Mucosa of stomach (tissue), 1 donor: ENCODE measurements around the gene BAIAP2.
"Not testable (repeated sequence)": the region's sequence is repeated elsewhere in the genome, so short reads cannot be mapped to it uniquely, and the experiment has no call there.

Source experiments
- H3K27me3 ChIP-seq: one replicate; pipeline ENCODE4 v1.7.0; 2013; ENCODE audit warnings: mild to moderate bottlenecking, low read length; ENCODE audit not compliant: control insufficient read depth, insufficient read depth
- H3K36me3 ChIP-seq: one replicate; pipeline ENCODE4 v1.7.0; 2013; ENCODE audit warnings: low read length; ENCODE audit not compliant: control insufficient read depth, insufficient read depth
- H3K4me1 ChIP-seq: one replicate; pipeline ENCODE4 v1.7.0; 2013; ENCODE audit warnings: mild to moderate bottlenecking, low read length; ENCODE audit not compliant: control insufficient read depth, insufficient read depth
- H3K4me3 ChIP-seq: one replicate; pipeline ENCODE4 v1.7.0; 2013; ENCODE audit warnings: low read length
- H3K9ac ChIP-seq: one replicate; pipeline ENCODE4 v1.7.0; 2013; ENCODE audit warnings: mild to moderate bottlenecking, low read length, moderate library complexity
- H3K9me3 ChIP-seq: one replicate; pipeline ENCODE4 v1.7.0; 2013; ENCODE audit warnings: mild to moderate bottlenecking, low read length, moderate library complexity; ENCODE audit not compliant: control insufficient read depth
- donor health status: Pancreatic carcinoma.

The BAIAP2 gene

DNA sequence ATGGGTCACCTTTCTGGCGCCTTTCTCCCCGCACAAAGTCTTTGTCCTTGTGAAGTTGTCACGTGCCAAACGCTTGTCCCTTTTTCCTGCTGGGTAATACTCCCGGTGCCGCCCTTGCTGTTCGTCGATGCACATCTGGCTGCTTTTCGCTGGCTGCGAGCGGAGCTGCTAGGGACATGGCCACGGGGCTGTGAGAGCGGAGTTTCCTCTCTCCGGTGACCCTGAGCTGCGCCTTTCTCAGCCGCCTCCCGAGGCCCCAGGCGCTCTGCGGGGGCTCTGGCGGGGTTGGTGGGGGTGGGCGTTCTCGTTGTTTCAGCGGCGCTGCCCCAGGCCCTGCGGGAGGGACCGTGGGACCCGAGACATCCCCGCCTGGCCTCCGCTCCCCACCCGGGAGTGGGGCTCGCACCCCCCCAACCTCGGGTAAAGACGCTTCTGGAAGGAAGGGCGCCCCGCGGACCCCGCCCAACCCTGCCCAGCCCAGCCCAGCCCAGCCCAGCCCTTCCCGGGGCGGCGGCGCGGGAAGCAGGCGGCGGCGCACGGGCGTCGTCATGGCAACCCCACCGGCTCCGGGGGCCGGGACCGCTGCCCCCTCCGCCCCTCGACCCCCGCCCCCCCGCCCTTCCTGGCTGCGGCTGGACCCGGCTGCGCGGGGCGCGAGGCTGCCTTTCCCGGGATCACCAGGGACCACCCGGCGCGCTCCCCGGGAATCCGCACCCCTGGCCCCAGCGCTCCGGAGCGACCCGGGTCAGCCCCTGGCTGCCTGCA, 31.1 kb upstream of the BAIAP2 start:
- H3K27me3 ChIP-seq = peaks cover 17% of the 10 kb centered on the region
- no peaks in the 10 kb centered on the region for H3K9me3 ChIP-seq
- peaks cover 30% of the 10 kb centered on the region for H3K4me1 ChIP-seq
- no peak overlapping the region for H3K9ac ChIP-seq
- no peaks in the 10 kb centered on the region for H3K36me3 ChIP-seq
- H3K4me3 ChIP-seq = no peak overlapping the region

- Histone ChIP-seq H3K36me3 (no peaks in the 10 kb centered on the region), H3K27me3 (peaks cover 17% of the 10 kb centered on the region), H3K9ac (no peak overlapping the region), H3K4me3 (no peak overlapping the region), H3K9me3 (no peaks in the 10 kb centered on the region), H3K4me1 (peaks cover 15% of the 10 kb centered on the region)
These were observed 28.1 kb upstream of the BAIAP2 start for GRCh38 chr17:81006891-81007290.

DNA sequence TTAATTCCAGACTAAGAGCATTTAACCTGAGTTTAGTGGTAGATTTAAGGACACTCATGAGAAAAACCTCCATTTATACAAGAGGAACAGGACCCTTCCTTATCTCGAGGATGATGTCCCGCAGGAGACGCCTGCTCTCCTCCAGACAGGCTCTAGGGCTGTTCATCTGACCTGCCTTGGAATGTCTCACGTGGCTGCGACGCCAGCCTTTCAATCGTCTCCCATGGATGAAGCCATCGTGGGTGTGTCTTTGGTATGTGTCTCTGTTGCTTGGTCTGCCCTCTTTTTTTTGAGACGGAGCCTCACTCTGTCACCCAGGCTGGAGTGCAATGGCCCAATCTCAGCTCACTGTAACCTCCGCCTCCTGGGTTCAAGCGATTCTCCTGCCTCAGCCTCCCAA, 26.8 kb upstream of the BAIAP2 start:
- no peaks in the 10 kb centered on the region for H3K36me3 ChIP-seq
- H3K4me3 ChIP-seq = no peak overlapping the region
- no peak overlapping the region for H3K9ac ChIP-seq
- H3K4me1 ChIP-seq = peaks cover 5% of the 10 kb centered on the region
- no peaks in the 10 kb centered on the region for H3K9me3 ChIP-seq
- peaks cover 17% of the 10 kb centered on the region for H3K27me3 ChIP-seq

DNA sequence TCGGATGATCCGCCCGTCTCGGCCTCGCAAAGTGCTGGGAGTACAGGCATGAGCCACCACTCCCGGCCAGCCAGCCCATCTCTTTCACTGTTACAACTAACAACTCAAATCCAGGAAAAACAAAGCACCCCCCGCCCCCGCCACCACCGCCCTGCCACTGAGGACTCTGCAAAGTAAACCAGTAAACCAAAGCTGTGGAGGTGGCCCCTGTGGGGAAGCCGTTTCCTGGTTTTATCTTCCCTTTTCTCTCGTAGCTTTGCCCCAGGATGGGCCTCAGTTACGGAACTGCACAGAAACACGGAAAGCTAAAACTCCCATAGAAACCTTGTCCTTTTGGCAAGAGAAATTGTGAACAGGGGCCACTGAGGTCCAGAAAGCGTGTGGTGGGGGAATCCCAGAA, 25.8 kb upstream of the BAIAP2 start:
- no peaks in the 10 kb centered on the region for H3K36me3 ChIP-seq
- H3K27me3 ChIP-seq = peaks cover 9% of the 10 kb centered on the region
- no peak overlapping the region for H3K9ac ChIP-seq
- no peaks in the 10 kb centered on the region for H3K9me3 ChIP-seq
- H3K4me3 ChIP-seq = no peak overlapping the region
- no peaks in the 10 kb centered on the region for H3K4me1 ChIP-seq

DNA sequence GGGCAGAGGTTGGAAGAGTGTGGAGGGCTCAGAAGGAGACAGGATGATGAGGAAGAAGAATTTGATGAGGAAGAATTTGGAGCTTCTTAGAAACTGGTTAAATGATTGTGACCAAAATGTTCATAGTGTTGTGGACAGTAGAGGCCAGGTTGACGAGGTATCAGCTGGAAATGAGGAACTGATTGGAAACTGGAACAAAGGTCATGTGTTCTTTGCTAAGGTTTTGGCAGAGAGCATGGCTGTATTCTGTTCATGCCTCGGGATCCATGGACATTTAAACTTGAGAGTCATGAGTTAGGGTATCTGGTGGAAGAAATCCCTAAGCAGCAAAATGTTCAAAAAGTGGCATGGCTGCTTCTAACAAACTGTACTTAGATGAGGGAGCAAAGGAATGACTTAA, 24.0 kb upstream of the BAIAP2 start:
- no peaks in the 10 kb centered on the region for H3K4me1 ChIP-seq
- H3K9me3 ChIP-seq = no peaks in the 10 kb centered on the region
- no peaks in the 10 kb centered on the region for H3K27me3 ChIP-seq
- H3K4me3 ChIP-seq = no peak overlapping the region
- H3K9ac ChIP-seq = no peak overlapping the region
- H3K36me3 ChIP-seq = no peaks in the 10 kb centered on the region

DNA sequence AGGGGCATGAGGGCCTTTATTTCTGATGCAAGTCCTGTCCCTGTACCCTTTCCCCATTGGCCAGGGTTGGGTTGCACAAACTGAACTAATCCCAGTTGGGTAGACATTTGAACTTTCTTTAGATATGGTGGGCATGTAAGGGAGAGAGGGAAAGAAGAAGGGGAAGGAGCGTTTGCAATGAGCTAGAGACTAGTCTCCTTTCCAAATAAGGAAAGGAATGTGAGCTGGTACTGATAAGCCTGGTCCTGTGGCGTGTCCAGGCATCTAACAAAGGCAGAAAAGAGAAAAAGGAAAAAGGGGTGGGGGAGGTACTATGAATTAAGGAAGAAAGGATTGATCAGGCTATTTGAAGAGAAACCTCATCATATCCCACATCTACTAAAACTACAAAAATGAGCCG, 23.0 kb upstream of the BAIAP2 start:
- H3K27me3 ChIP-seq = no peaks in the 10 kb centered on the region
- H3K4me1 ChIP-seq = no peaks in the 10 kb centered on the region
- no peaks in the 10 kb centered on the region for H3K36me3 ChIP-seq
- no peaks in the 10 kb centered on the region for H3K9me3 ChIP-seq
- H3K9ac ChIP-seq = no peak overlapping the region
- H3K4me3 ChIP-seq = no peak overlapping the region

DNA sequence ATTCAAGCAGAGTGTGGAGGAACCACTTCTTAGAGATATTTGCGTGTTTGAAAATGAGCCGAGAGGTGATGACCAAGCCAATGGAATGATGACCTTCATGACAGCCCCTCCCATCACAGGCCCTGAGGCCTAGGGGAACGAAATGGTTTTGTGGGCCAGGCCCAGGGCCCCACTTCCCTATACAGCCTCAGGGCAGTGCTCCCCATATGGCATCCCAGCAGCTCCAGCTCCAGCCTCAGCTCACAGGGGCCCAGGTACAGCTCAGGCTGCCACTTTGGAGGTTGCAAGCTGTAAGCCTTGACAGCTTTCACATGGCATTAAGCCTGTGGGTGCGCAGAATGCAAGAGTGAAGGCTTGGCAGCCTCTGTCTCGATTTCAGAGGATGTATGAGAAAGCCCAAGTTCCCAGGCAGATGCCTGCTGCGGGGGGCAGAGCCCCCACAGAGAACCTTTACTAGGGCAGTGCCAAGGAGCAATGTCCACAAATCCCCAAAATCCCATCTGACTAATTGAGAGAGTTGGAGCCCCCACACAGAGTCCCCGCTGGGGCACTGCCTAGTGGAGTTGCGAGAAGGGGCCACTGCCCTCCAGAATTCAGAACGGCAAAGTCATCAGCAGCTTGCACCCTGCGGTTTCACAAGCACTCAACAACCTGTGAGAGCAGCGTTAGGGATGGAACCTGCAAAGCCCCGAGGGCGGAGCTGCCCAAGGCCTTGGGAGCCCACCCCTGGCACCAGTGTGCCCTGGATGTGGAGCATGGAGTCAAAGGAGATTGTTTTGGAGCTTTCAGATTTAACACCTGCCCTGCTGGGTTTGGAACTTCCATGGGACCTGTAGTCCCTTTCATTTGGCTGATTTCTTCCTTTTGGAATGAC, 22.1 kb upstream of the BAIAP2 start:
- Histone ChIP-seq H3K9ac (no peak overlapping the region), H3K4me1 (peaks cover 5% of the 10 kb centered on the region), H3K9me3 (no peaks in the 10 kb centered on the region), H3K4me3 (no peak overlapping the region), H3K27me3 (no peaks in the 10 kb centered on the region), H3K36me3 (no peaks in the 10 kb centered on the region)

- no peaks in the 10 kb centered on the region for H3K36me3 ChIP-seq
- H3K9ac ChIP-seq = no peak overlapping the region
- H3K9me3 ChIP-seq = no peaks in the 10 kb centered on the region
- peaks cover 13% of the 10 kb centered on the region for H3K4me1 ChIP-seq
- no peaks in the 10 kb centered on the region for H3K27me3 ChIP-seq
- no peak overlapping the region for H3K4me3 ChIP-seq
These were observed 21.3 kb upstream of the BAIAP2 start for GRCh38 chr17:81013642-81014041.

DNA sequence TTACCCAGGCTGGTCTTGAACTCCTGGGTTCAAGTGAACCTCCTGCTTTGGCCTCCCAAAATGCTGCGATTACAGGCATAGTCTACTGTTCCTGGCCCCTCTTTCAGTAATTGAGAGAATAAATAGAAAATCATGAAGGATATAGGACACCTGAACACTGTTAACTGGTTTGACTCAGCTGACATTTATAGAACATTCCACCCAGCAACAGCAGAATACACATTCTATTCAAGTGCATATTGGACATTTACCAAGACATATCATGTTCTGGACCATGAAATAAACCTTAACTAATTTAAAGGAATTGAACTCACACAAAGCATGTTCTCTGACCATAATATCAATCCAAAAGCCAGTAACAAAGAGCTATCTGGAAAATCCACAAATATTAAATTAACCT, 19.8 kb upstream of the BAIAP2 start:
- Histone ChIP-seq H3K9me3 (no peaks in the 10 kb centered on the region), H3K4me3 (no peak overlapping the region), H3K4me1 (peaks cover 13% of the 10 kb centered on the region), H3K36me3 (no peaks in the 10 kb centered on the region), H3K27me3 (no peaks in the 10 kb centered on the region), H3K9ac (no peak overlapping the region)

- H3K9ac ChIP-seq = no peak overlapping the region
- H3K4me3 ChIP-seq = no peak overlapping the region
- no peaks in the 10 kb centered on the region for H3K9me3 ChIP-seq
- peaks cover 26% of the 10 kb centered on the region for H3K4me1 ChIP-seq
- no peaks in the 10 kb centered on the region for H3K36me3 ChIP-seq
- no peaks in the 10 kb centered on the region for H3K27me3 ChIP-seq
These were observed 18.4 kb upstream of the BAIAP2 start for GRCh38 chr17:81016575-81016974.

DNA sequence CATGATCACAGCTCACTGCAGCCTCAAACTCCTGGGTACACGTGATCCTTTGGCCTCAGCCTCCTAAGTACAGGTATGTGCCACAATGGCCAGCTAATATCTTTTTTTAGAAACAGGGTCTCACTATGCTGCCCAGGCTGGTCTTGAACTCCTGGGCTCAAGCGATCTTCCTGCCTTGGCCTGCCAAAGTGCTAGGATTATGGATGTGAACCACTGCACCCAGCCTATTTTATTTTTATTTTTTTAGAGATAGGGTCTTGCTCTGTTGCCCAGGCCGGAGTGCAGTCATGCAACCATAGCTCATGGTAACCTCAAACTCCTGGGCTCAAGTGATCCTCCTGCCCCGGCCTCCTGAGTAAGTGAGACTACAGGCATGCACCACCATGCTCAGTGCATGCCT, 17.6 kb upstream of the BAIAP2 start:
- H3K4me1 ChIP-seq = peaks cover 27% of the 10 kb centered on the region
- not testable (repeated sequence) for H3K36me3 ChIP-seq, H3K9ac ChIP-seq, H3K27me3 ChIP-seq, H3K4me3 ChIP-seq, H3K9me3 ChIP-seq

DNA sequence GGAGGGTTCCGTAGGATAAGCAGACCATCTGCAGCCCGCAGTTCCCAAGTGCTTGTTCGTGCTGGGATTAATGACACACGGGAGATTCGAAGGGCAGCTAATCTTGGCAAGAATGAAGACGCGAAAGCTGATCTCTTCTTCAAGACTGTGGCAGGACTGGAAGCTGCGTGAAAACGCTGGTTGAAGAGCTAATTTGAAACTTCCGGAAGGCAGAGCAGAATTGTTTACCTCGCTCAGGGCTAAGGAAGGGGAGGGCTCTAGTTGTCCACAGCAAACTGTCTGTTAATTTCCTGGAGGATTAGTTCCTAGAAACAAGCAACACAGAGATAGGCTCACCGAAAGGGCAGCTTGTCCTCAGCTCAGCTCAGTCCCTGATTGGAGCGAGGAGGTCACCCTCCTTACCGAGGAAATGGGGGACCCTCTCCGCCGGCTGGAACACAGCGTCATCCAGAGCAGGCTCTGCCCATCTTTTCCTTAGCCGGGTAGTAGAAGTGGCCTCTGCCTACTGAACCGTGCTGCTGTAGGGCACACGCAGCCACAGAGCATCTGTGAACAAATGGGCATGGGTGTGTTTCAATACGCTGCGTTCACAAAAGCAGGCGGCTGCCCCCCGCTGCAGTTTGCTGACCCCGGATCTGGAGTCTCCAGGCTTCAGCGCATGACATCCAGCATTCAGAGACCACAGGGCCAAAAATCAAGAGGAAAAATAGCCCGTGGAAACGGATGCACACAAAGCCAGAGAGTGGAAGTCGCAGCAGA, 16.7 kb upstream of the BAIAP2 start:
- H3K9ac ChIP-seq = peak overlapping the region; percentile 45
- no peaks in the 10 kb centered on the region for H3K9me3 ChIP-seq
- H3K4me3 ChIP-seq = peak overlapping the region; percentile 27
- H3K27me3 ChIP-seq = no peaks in the 10 kb centered on the region
- no peaks in the 10 kb centered on the region for H3K36me3 ChIP-seq
- peaks cover 29% of the 10 kb centered on the region for H3K4me1 ChIP-seq
